Ishikawa (cell line): ENCODE results near the gene CAMK4.

ENCODE experiments used
- CEBPB ChIP-seq: IDR thresholded peaks from 2 replicates; pipeline ENCODE4 v1.6.1; 2012
- CREB1 ChIP-seq: IDR thresholded peaks from 2 replicates; pipeline ENCODE4 v1.6.1; 2012; ENCODE audit warnings: low read depth
- EGR1 ChIP-seq: IDR thresholded peaks from 2 replicates; pipeline ENCODE4 v1.6.1; 2012
- EP300 ChIP-seq: IDR thresholded peaks from 2 replicates; pipeline ENCODE4 v1.6.1; 2012; ENCODE audit warnings: borderline replicate concordance
- FOXM1 ChIP-seq: IDR thresholded peaks from 2 replicates; pipeline ENCODE4 v1.6.1; 2012; ENCODE audit warnings: low read depth, borderline replicate concordance
- NFIC ChIP-seq: IDR thresholded peaks from 2 replicates; pipeline ENCODE4 v1.6.1; 2012
- RAD21 ChIP-seq: IDR thresholded peaks from 2 replicates; pipeline ENCODE4 v1.6.1; 2012; ENCODE audit warnings: low read depth
- TAF1 ChIP-seq: IDR thresholded peaks from 2 replicates; pipeline ENCODE4 v1.6.1; 2012; ENCODE audit warnings: low read depth, mild to moderate bottlenecking
- TCF12 ChIP-seq: IDR thresholded peaks from 2 replicates; pipeline ENCODE4 v1.6.1; 2012; ENCODE audit warnings: low read depth
- TEAD4 ChIP-seq: IDR thresholded peaks from 2 replicates; pipeline ENCODE4 v1.6.1; 2012
- USF1 ChIP-seq: IDR thresholded peaks from 2 replicates; pipeline ENCODE4 v1.6.1; 2012
- YY1 ChIP-seq: IDR thresholded peaks from 2 replicates; pipeline ENCODE4 v1.6.1; 2012; ENCODE audit warnings: low read depth
- ZBTB7A ChIP-seq: IDR thresholded peaks from 2 replicates; pipeline ENCODE4 v1.6.1; 2012; ENCODE audit warnings: low read depth
- TF ChIP-seq, protein P1 (sequence below): IDR thresholded peaks from 2 replicates; pipeline ENCODE4 v1.6.1; 2012
- TF ChIP-seq, protein P2 (sequence below): IDR thresholded peaks from 2 replicates; pipeline ENCODE4 v1.6.1; 2012; ENCODE audit warnings: low read depth, mild to moderate bottlenecking

CAMK4 gene

DNA sequence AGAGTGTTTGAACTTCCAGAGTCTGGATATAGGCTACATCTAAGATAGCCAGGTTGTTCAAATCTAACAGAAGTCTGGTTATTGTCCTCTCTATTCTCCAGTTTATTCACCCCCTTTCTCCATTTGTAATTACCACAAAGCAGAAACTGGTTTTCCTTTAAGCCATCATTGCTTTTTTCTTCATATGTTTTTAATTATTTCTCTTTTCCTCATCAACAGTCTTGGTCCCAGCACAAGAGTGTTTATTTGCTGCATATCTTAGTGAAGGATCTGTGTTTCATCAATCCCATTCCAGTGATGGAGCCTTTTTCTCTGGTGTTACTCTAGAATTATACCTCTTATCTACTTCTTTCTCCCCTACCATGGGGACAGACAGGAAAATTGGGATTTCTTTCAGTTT, 142.2 kb downstream of the CAMK4 start:
- TF ChIP-seq, protein P1, sequence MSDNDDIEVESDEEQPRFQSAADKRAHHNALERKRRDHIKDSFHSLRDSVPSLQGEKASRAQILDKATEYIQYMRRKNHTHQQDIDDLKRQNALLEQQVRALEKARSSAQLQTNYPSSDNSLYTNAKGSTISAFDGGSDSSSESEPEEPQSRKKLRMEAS = no peak
- TF ChIP-seq NFIC (no peak), CEBPB (no peak), RAD21 (no peak), CREB1 (no peak), TEAD4 (no peak), TCF12 (no peak), YY1 (no peak), USF1 (no peak), TAF1 (no peak)

GRCh38 chr5:111367115-111367514, 142.9 kb downstream of the CAMK4 start:
- TF ChIP-seq CEBPB (no peak), EP300 (no peak)

- TF ChIP-seq FOXM1 (no peak), TAF1 (no peak), EGR1 (no peak), USF1 (no peak)
Measured at GRCh38 chr5:111372799-111373198, 148.6 kb downstream of the CAMK4 start.

DNA sequence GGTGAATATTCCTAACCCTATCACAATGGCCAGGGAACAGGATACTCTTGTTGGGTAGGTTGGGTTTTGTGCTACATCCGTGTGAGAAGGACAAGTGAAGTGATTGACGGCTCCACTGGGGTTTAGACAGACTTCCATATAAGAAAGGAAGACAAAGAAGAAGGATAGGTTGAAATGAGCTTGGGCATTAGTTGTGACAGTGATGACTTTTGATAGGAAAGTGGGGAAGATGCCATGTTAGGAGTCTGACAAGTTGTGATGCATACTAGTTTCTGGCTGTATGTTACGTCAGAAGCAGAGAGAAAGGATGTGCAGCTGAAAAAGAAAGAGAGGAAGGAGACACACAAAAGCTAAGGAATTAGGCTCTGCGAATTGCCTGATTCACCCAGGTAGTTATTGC, 150.2 kb downstream of the CAMK4 start:
- TF ChIP-seq TEAD4 (no peak), EP300 (no peak), EGR1 (no peak), RAD21 (no peak), NFIC (no peak), FOXM1 (no peak), YY1 (no peak), ZBTB7A (no peak), CEBPB (no peak), TAF1 (no peak), TCF12 (no peak), USF1 (no peak), CREB1 (no peak)
- TF ChIP-seq, protein P1 = no peak
- TF ChIP-seq, protein P2, sequence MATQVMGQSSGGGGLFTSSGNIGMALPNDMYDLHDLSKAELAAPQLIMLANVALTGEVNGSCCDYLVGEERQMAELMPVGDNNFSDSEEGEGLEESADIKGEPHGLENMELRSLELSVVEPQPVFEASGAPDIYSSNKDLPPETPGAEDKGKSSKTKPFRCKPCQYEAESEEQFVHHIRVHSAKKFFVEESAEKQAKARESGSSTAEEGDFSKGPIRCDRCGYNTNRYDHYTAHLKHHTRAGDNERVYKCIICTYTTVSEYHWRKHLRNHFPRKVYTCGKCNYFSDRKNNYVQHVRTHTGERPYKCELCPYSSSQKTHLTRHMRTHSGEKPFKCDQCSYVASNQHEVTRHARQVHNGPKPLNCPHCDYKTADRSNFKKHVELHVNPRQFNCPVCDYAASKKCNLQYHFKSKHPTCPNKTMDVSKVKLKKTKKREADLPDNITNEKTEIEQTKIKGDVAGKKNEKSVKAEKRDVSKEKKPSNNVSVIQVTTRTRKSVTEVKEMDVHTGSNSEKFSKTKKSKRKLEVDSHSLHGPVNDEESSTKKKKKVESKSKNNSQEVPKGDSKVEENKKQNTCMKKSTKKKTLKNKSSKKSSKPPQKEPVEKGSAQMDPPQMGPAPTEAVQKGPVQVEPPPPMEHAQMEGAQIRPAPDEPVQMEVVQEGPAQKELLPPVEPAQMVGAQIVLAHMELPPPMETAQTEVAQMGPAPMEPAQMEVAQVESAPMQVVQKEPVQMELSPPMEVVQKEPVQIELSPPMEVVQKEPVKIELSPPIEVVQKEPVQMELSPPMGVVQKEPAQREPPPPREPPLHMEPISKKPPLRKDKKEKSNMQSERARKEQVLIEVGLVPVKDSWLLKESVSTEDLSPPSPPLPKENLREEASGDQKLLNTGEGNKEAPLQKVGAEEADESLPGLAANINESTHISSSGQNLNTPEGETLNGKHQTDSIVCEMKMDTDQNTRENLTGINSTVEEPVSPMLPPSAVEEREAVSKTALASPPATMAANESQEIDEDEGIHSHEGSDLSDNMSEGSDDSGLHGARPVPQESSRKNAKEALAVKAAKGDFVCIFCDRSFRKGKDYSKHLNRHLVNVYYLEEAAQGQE = no peak

DNA sequence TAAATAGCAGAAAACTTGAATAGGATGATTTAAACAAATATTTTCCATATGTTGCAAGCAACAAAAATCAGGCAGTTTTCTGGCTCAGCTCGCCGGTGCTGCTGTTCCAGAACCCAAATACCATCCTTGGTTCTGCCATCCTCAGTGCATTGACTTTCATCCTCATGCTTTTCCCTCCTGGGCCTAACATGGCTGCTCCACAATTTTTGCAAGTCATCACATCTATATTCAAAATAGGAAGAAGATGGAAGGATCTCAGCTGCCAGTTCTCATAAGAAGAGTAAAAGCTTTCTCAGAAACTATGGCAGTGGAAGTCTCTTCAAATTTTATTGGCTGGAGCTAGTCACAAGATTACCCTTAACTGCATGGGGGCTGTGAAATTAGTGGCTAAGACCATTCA, 151.5 kb downstream of the CAMK4 start:
- TF ChIP-seq ZBTB7A = no peak
- TF ChIP-seq TEAD4 = no peak
- no peak for TF ChIP-seq CREB1
- no peak for TF ChIP-seq EP300
- no peak for TF ChIP-seq CEBPB
- no peak for TF ChIP-seq FOXM1
- TF ChIP-seq TAF1 = no peak
- TF ChIP-seq EGR1 = no peak
- TF ChIP-seq YY1 = no peak
- TF ChIP-seq, protein P1 = no peak
- TF ChIP-seq, protein P2 = no peak
- TF ChIP-seq USF1 = no peak
- TF ChIP-seq RAD21 = no peak
- no peak for TF ChIP-seq NFIC
- TF ChIP-seq TCF12 = no peak
